Stimulated activated CD4-positive, alpha-beta T cell treated with anti-CD3 and anti-CD28 coated beads, Interleukin-4, amount 100 ng/mL, for 24 hours (primary cell): ENCODE measurements around the gene RPTOR.
"Not testable (repeated sequence)": the region's sequence is repeated elsewhere in the genome, so short reads cannot be mapped to it uniquely, and the experiment has no call there.

ENCODE experiments used
- DNase-seq: peaks from one replicate; pipeline ENCODE4 v3.0.0-alpha.2; 2020

The RPTOR gene

GRCh38 chr17:80671825-80672110 is 127.1 kb downstream of the RPTOR start:
- no peak for DNase-seq

DNA sequence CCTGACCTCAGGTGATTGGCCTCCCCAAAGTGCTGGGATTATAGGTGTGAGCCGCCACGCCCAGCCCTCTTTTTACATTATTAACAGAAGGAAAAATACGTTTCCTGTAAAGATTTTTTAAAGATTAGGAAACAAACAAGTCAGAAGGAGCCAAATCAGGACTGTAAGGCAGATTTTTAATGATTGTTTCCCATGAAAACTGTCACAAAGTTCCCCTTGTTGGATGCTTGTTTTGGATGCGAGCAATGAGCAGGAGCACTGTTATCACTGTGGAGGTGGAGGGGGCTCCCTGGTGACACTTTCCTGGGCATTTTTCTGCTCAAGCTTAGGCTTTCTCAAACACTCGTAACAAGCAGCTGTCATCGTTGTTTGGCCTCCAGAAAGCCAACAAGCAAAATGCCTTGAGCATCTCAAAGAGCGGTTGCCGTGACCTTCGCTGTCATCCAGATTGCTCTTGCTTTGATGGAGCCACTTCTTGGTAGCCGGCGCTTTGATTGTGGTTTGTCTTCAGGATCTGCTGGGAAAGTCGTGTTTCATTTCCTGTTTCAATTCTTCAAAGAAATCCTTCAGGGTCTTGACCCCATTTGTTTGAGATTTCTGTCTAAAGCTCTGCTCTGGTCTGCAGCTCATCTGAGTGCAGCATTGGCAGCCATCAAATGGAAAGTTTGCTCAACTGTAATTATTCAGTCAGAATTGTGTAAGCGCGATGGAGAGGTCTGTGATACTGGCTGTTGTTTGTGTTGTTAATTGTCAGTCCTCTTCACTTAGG is 128.7 kb downstream of the RPTOR start:
- DNase-seq, result no peak

GRCh38 chr17:80675438-80676095 is 130.9 kb downstream of the RPTOR start:
- DNase-seq, result no peak

- no peak for DNase-seq
These were observed 131.4 kb downstream of the RPTOR start for GRCh38 chr17:80676096-80676466.

DNA sequence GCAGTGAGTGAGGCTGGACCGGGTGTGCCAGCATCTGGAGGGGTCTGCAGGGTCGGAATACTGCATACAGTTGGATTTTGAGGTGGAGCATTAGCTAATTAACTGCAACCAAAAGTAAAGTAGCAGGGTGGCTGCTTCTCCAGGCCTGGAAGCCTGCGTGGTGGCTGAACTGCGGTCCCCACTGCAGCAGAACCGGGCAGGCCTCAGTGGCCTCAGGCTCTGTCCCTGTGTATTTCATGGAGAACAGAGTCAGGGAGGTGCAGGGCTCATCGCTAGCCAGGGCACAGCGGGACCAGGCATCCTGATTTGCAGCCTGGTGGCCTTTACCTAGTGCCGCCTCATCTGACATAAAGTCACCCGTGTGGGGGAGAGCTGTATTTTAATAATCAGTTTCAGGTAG is 131.9 kb downstream of the RPTOR start:
- no peak for DNase-seq

DNA sequence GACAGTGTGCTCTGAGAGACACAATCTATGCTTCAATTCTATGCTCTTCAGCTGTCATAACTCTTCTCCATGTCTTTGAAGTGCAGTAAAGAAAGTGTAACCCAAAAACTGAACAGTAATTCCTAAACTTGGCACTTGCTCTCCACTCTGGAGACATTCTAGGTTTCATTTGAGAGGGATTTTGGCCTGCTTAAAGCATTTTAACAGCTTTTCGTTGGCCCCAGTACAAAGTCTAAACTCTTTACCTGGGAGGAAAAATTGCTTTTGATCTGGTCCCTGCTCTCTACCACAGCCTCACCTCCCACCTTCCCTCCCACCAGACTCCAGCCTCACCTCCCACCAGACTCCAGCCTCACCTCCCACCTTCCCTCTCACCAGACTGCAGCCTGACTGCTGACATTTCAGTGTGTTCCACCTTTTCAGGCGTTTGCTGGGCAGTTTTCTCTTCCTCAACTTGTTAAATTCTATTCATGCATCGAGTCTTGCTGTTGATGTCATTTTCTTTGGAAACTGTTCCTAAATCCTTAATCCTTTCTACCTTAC is 132.6 kb downstream of the RPTOR start:
- DNase-seq, result no peak

- no peak for DNase-seq
These were observed 135.2 kb downstream of the RPTOR start for GRCh38 chr17:80679816-80680215.

DNA sequence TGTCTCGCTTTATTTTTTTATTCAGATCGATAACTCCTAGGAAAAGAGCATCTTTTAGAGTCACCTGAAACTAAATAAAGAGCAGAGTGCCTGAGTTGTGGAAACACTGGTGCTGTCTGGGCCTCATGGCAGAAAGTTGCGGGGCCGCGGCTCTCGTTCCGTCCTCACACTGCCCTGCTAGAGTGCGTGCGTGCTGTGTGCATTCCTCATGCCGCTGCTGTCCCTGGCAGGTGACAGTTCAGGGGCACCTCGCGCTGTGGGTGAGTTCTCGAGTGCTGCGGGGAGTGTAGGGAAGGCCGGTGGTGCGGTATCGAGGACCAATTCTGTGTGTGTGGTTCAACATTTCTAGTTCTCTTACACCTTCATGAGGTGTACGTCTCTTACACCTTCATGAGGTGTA is 136.6 kb downstream of the RPTOR start:
- DNase-seq, result no peak

- DNase-seq, result no peak
These were observed 137.7 kb downstream of the RPTOR start for GRCh38 chr17:80682372-80682771.

DNA sequence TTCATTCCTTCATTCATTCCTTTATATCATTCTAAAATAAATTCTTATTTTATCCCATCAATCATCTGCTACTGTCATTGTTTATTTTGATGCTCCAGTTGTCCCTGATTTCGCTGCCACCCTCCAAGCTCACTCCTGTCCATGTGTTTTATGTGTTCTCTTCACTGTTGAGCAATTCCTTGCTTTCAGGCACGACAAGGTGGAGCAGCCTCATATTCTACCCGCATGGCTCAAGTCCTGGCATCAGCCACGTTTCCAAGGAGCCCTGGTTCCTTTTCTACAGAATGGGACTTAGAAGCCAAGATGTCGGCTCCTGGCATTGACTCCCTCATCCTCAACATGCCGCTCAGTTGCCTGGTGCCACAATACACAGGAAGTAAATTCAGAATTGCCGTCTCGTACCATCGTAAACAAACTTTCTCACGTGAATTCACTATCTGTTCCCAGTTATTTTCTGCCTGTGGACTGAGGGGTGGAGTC is 139.0 kb downstream of the RPTOR start:
- no peak for DNase-seq

GRCh38 chr17:80687839-80688238 is 143.2 kb downstream of the RPTOR start:
- no peak for DNase-seq

- DNase-seq, result no peak
These were observed 144.5 kb downstream of the RPTOR start for GRCh38 chr17:80689129-80689619.

GRCh38 chr17:80691784-80692183 is 147.1 kb downstream of the RPTOR start:
- no peak for DNase-seq

GRCh38 chr17:80692931-80693467 is 148.4 kb downstream of the RPTOR start:
- no peak for DNase-seq

DNA sequence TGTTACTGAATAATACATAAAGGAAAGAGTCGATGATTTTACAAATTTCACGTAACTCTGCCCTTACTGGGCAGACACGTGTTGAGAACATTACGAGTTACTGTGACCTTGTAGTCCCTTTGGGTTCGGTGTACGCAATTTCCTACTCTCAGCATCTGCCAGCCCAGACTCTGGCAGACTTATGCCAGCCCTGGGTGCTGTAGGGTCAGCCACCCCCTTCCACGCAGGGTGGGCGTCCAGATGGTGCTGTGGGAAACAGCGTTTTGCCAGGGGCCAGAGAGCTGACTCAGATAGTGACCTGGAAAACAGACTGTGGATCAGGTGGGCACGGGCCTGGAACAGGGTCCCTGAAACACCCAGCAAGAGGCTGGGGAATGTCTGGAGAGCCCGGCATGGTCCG is 148.9 kb downstream of the RPTOR start:
- no peak for DNase-seq

DNA sequence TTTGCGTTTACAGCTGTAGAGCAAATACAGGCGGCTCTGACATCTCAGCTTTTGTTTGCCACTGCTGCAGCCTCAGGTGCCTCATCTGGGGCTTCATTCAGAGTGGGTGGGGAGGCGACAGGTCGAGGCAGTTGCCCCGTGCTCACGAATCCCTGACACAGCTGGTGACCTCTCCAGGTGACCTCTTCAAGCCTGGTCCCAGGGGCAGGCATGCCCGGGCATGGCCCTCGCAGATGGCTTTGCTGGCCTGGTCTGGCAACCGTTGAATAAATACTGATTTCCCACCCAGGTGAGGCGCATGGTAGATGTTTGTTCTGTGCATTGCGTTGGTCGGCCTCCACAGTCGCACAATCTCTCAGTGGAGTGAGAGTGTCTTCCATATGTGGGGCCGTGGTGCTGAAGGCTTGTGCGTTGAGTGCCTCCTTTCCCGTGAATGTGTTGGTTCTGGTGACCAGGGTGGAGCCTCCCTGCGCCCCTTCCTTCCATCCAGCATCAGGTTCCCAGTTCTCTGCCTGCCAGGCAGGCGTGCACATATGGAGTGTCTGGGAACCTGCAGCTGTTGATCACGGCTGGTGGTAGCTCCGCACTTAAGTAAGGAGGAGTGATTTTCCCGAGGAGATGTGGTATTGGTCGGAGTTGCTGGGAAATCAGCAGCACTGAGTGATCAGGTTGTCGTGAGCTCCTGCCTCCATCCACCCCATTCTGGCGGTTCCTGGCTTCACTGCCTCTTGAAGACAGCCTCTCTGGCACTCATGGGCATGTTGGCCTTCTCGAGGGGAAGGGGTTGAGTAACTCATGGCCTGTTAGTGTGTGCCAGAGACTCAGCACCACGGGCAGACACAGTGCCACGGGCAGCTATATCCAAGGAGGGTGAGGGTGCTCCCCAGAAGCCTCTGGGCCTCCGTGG is 149.7 kb downstream of the RPTOR start:
- DNase-seq, result no peak

DNA sequence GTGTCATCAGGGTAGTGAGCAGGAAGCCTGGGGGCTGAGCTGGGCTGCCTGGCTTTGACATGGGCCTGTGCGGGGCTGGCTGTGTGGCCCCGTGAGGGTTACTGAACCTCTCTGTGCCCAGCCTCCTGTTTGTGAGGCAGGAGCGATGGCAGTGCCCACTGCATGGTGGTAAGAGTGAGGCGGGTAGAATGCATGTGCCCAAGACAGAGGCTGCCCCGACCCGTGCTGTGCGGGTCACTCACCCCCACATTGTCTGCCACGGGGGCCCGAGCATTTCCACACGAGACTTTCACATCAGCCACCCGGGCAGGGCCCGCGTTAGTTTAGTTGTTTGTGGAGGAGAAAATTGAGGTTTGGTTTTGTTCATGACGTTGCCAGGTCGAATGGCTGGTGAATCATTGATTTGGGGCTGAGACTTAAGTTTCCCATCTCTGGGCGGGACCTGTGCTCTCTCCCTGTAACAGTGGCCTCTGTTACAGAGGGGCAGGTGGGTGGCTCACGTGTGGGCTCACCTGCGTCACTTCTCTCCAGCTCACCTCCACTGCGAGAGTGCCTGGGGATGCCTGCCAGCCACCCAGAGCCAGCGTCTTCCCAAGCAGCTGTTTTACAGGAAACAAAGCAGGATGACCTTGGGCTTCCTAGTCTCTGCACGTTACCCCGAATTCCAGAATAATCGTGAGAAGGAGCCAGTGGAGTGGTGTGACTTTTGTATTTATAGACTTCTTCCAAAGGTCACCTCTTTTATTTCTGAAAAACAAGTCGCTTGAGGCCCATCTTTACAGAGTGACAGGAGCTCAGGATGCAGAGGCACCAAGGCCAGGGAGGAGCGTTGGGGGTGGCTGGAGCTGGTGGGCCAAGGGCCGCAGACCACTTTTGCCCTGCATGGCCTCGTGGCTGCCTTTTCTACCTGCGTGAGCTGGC is 150.6 kb downstream of the RPTOR start:
- peak; percentile 13 for DNase-seq

GRCh38 chr17:80695979-80696378 is 151.3 kb downstream of the RPTOR start:
- no peak for DNase-seq

DNA sequence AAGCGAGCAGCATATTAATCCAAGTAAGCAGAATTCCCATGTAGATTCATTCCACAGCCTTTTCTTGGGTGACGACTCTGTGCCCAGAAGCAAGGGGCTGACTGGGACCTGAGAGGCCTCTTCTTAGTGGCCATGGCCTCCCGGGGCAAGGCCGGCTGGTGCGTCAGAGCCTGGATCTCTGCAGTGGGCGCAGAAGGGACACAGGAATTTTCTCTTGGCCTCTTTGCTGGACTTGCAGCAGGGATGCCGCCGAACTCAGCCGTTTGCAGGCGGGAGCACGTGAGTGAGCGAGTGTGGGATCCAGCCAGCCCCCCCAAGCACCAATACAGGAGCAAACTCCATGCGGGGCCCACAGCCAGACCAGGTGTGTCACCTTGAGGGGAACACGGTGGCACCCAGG is 151.8 kb downstream of the RPTOR start:
- DNase-seq, result no peak

- no peak for DNase-seq
These were observed 152.3 kb downstream of the RPTOR start for GRCh38 chr17:80696964-80697363.

- DNase-seq, result no peak
These were observed 153.7 kb downstream of the RPTOR start for GRCh38 chr17:80698297-80698696.

- not testable (repeated sequence) for DNase-seq
These were observed 154.6 kb downstream of the RPTOR start for GRCh38 chr17:80699205-80699604.
